ENCODE data around the gene GRN. TPM values are rescaled to one million over a fixed set of nuclear protein-coding genes. Genes with fewer than 3 reads are reported as not detected.

Gene GRN
- total and polyA plus RNA-seq, 2 of the 13 experiments (the other 11 are each of a cell fraction or from before 2014, with no cell fraction given): 86.6 to 143 TPM

- FAIRE-seq (no peak), DNase-seq (ENCODE audit: low spot score) (no peak), ATAC-seq (peak; percentile 37)
- Histone ChIP-seq H3K36me3 (replicated peaks in 1 of 2; ENCODE audit: control insufficient read depth in 1 of 2, insufficient read depth in 2 of 2, low read length in 2 of 2) (no peaks in the 10 kb centered on the region), H3K27ac (ENCODE audit: extremely low read length, insufficient read depth, low read length) (no peak overlapping the region), H3K4me2 (ENCODE audit: low read depth, low read length) (peak overlapping the region; percentile 14; the same call in 1 of the 2 replicates), H2AFZ (ENCODE audit: low read length) (no peak overlapping the region), H4K20me1 (ENCODE audit: insufficient read depth, low read length) (no peaks in the 10 kb centered on the region), H3K79me2 (ENCODE audit: insufficient read depth, low read length) (no peaks in the 10 kb centered on the region), H3K9me3 (ENCODE audit: low read length) (no peaks in the 10 kb centered on the region), H3K4me3 (replicated peaks in 1 of 3; ENCODE audit: insufficient read depth in 1 of 3, low read depth in 2 of 3, low read length in 3 of 3) (no peak overlapping the region), H3K27me3 (ENCODE audit: control insufficient read depth in 1 of 2, insufficient read depth in 2 of 2, low read length in 2 of 2) (peaks cover 2 to 40% of the 10 kb centered on the region in 2 experiments), H3K4me1 (ENCODE audit: insufficient read depth, low read length) (peaks cover 24% of the 10 kb centered on the region), H3K9ac (ENCODE audit: insufficient read depth, low read depth, low read length) (no peak overlapping the region)
- in situ Hi-C loops (cut with HindIII; ENCODE audit: extremely low pct_ligation_motif_present, low pct_unique_long_range_greater_than_20kb): no loop called here
- whole genome bisulfite sequencing (ENCODE audit: low lambda C conversion rate): 4% methylated on average over 3 of the region's 3 CpGs
- ChIA-PET POLR2A (no interaction called here), CTCF (ENCODE audit: low intra/inter-chr PET ratio, low total read pairs) (no interaction called here)
- BruUV-seq (replicated peaks): no TSS peak
- intact Hi-C loops (cut with micrococcal nuclease; ENCODE audit: unreplicated experiment): no loop called here
- TF ChIP-seq YEATS4 (CRISPR knock-in tag; IDR thresholded peaks at IDR 0.05; ENCODE audit: borderline replicate concordance): no peak
- TF ChIP-seq ZNF549 (CRISPR knock-in tag; IDR thresholded peaks at IDR 0.05): no peak
- no peak for TF ChIP-seq NFIB (CRISPR knock-in tag; IDR thresholded peaks at IDR 0.05; ENCODE audit: borderline replicate concordance)
- TF ChIP-seq SALL1 (CRISPR knock-in tag; IDR thresholded peaks at IDR 0.05): 0 out of 2 replicates have a peak, but pooled peaks have one; percentile 13
- no peak for TF ChIP-seq GATAD1 (CRISPR knock-in tag; IDR thresholded peaks at IDR 0.05)
- TF ChIP-seq TIGD3 (CRISPR knock-in tag; IDR thresholded peaks at IDR 0.05; ENCODE audit: borderline replicate concordance): no peak
- peak; percentile 65; the same call in 1 of the 2 replicates for TF ChIP-seq ZNF3 (CRISPR knock-in tag; IDR thresholded peaks at IDR 0.05)
- no peak for TF ChIP-seq SP4 (CRISPR knock-in tag; IDR thresholded peaks at IDR 0.05)
- TF ChIP-seq DMAP1 (CRISPR knock-in tag; IDR thresholded peaks at IDR 0.05): no peak
- TF ChIP-seq SIX4 (CRISPR knock-in tag; IDR thresholded peaks at IDR 0.05): no peak
- no peak for TF ChIP-seq SIX1 (CRISPR knock-in tag; IDR thresholded peaks at IDR 0.05; ENCODE audit: borderline replicate concordance)
- TF ChIP-seq ZNF570 (CRISPR knock-in tag; IDR thresholded peaks at IDR 0.05; ENCODE audit: borderline replicate concordance): no peak
- no peak for TF ChIP-seq KDM5B (CRISPR knock-in tag; IDR thresholded peaks at IDR 0.05; ENCODE audit: borderline replicate concordance)
- TF ChIP-seq, protein P1, sequence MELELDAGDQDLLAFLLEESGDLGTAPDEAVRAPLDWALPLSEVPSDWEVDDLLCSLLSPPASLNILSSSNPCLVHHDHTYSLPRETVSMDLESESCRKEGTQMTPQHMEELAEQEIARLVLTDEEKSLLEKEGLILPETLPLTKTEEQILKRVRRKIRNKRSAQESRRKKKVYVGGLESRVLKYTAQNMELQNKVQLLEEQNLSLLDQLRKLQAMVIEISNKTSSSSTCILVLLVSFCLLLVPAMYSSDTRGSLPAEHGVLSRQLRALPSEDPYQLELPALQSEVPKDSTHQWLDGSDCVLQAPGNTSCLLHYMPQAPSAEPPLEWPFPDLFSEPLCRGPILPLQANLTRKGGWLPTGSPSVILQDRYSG (CRISPR knock-in tag; IDR thresholded peaks at IDR 0.05): no peak
- TF ChIP-seq, protein P2, sequence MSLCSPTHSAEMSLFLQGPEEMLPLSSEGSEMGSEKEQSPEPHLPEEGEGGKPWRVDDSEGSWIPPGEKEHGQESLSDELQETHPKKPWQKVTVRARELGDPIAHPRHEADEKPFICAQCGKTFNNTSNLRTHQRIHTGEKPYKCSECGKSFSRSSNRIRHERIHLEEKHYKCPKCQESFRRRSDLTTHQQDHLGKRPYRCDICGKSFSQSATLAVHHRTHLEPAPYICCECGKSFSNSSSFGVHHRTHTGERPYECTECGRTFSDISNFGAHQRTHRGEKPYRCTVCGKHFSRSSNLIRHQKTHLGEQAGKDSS (CRISPR knock-in tag; IDR thresholded peaks at IDR 0.05; ENCODE audit: borderline replicate concordance, low read depth): no peak
- TF ChIP-seq NKX3-1 (CRISPR knock-in tag; IDR thresholded peaks at IDR 0.05): no peak
- TF ChIP-seq ZNF737 (CRISPR knock-in tag; IDR thresholded peaks at IDR 0.05; ENCODE audit: borderline replicate concordance): no peak
- TF ChIP-seq ZBTB3 (CRISPR knock-in tag; IDR thresholded peaks at IDR 0.05; ENCODE audit: borderline replicate concordance, low read depth): no peak
- TF ChIP-seq ZNF747 (CRISPR knock-in tag; IDR thresholded peaks at IDR 0.05; ENCODE audit: borderline replicate concordance): no peak
- TF ChIP-seq ARNT (IDR thresholded peaks at IDR 0.05): no peak
- TF ChIP-seq ZNF337 (CRISPR knock-in tag; IDR thresholded peaks at IDR 0.05; ENCODE audit: borderline replicate concordance, low read depth): no peak
- TF ChIP-seq, protein P3, sequence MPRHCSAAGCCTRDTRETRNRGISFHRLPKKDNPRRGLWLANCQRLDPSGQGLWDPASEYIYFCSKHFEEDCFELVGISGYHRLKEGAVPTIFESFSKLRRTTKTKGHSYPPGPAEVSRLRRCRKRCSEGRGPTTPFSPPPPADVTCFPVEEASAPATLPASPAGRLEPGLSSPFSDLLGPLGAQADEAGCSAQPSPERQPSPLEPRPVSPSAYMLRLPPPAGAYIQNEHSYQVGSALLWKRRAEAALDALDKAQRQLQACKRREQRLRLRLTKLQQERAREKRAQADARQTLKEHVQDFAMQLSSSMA (CRISPR knock-in tag; IDR thresholded peaks at IDR 0.05): no peak
- TF ChIP-seq MTA1 (CRISPR knock-in tag; IDR thresholded peaks at IDR 0.05; ENCODE audit: borderline replicate concordance): no peak
- TF ChIP-seq ZNF672 (CRISPR knock-in tag; IDR thresholded peaks at IDR 0.05): no peak
- no peak for TF ChIP-seq ZNF232 (CRISPR knock-in tag; IDR thresholded peaks at IDR 0.05; ENCODE audit: borderline replicate concordance)
Observed at GRCh38 chr17:44335564-44335963, 9.5 kb upstream of the GRN start.
